ENCODE measurements around the gene VTI1A. TPM values are rescaled to one million over a fixed set of nuclear protein-coding genes. Genes with fewer than 3 reads are reported as not detected.

The VTI1A gene
- total and polyA plus RNA-seq, 12 donors: 5.2 to 64.1 (median 22.0) TPM

- Histone ChIP-seq H3K4me3 (no peak overlapping the region), H3K36me3 (replicated peaks in 1 of 2) (no peaks in the 10 kb centered on the region), H3K9me3 (replicated peaks in 1 of 3) (peaks cover 0 to 8% (median 0%) of the 10 kb centered on the region in 3 donors), H3K4me1 (replicated peaks in 1 of 2) (no peaks in the 10 kb centered on the region), H3K27ac (no peak overlapping the region), H3K27me3 (no peaks in the 10 kb centered on the region)
- WGBS, 4 donors: 91 to 96% (median 92%) methylated on average over 7 of the region's 7 CpGs
- TF ChIP-seq, protein P1, sequence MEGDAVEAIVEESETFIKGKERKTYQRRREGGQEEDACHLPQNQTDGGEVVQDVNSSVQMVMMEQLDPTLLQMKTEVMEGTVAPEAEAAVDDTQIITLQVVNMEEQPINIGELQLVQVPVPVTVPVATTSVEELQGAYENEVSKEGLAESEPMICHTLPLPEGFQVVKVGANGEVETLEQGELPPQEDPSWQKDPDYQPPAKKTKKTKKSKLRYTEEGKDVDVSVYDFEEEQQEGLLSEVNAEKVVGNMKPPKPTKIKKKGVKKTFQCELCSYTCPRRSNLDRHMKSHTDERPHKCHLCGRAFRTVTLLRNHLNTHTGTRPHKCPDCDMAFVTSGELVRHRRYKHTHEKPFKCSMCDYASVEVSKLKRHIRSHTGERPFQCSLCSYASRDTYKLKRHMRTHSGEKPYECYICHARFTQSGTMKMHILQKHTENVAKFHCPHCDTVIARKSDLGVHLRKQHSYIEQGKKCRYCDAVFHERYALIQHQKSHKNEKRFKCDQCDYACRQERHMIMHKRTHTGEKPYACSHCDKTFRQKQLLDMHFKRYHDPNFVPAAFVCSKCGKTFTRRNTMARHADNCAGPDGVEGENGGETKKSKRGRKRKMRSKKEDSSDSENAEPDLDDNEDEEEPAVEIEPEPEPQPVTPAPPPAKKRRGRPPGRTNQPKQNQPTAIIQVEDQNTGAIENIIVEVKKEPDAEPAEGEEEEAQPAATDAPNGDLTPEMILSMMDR (IDR thresholded peaks at IDR 0.05): no peak
- no peak for TF ChIP-seq POLR2A (IDR thresholded peaks at IDR 0.05)
- DNase-seq: peak in 1 of 7 donors; percentile 56
- intact Hi-C loops (cut with DNase I): no loop called here
Observed at GRCh38 chr10:112613620-112614019, 166.6 kb downstream of the VTI1A start.

- intact Hi-C loops (cut with DNase I): no loop called here
- Histone ChIP-seq H3K9me3 (replicated peaks in 1 of 3) (peaks cover 0 to 8% (median 0%) of the 10 kb centered on the region in 3 donors), H3K27ac (no peak overlapping the region), H3K4me3 (no peak overlapping the region), H3K36me3 (replicated peaks in 1 of 2) (no peaks in the 10 kb centered on the region), H3K27me3 (no peaks in the 10 kb centered on the region), H3K4me1 (replicated peaks in 1 of 2) (no peaks in the 10 kb centered on the region)
- TF ChIP-seq, protein P1 (IDR thresholded peaks at IDR 0.05): no peak
- no peak for TF ChIP-seq POLR2A (IDR thresholded peaks at IDR 0.05)
- 92 to 95% (median 94%) methylated on average over 6 of the region's 6 CpGs for WGBS, 4 donors
- no peak for DNase-seq
Observed at GRCh38 chr10:112614072-112614471, 167.1 kb downstream of the VTI1A start.

DNA sequence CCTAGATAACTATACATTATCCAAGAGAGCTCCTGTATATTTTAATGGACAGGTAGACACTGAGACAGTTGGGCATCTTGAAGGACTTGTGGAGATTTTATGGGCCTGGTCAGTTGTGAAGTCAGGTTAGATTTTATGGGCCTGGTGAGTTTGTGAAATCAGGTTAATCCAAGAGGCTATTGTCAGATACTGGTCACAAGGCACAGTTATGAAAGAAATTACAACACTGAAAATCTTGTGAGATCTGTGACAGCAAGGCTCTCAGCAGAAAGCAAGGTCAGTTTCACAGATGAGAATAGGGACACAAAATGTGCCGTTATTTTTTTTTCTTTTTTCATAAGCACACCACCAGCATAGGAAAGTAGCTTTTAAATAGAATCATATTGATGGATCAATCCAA, 167.6 kb downstream of the VTI1A start:
- no peaks in the 10 kb centered on the region for H3K36me3 ChIP-seq (replicated peaks in 1 of 2)
- WGBS, 4 donors: 45 to 63% (median 55%) methylated on average over 1 of the region's 1 CpG
- no peak overlapping the region for H3K27ac ChIP-seq
- no peak for TF ChIP-seq POLR2A (IDR thresholded peaks at IDR 0.05)
- TF ChIP-seq, protein P1 (IDR thresholded peaks at IDR 0.05): no peak
- H3K4me3 ChIP-seq: no peak overlapping the region
- intact Hi-C loops (cut with DNase I): no loop called here
- H3K4me1 ChIP-seq (replicated peaks in 1 of 2): no peaks in the 10 kb centered on the region
- DNase-seq: peak in 1 of 7 donors; percentile 8
- H3K9me3 ChIP-seq (replicated peaks in 1 of 3): peaks cover 0 to 8% (median 0%) of the 10 kb centered on the region in 3 donors
- H3K27me3 ChIP-seq: no peaks in the 10 kb centered on the region

DNA sequence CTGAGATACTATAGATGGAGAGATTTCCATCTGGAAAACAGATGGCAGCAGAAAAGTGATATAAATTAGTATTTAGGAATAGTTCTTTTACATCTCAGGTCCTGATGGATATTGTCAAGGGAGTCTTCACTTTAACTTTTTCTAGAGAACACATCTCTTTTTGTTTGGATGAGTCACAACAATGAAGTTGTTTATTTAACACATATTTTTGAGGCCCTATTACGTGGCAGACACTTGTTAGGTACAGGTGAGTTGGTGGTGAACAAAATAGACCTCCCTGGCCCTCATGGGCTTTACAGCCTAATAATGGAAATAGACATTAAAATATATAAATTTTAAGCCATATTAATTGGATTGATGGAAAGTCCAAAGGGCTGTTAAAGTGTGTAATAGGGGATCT, 168.3 kb downstream of the VTI1A start:
- intact Hi-C loops (cut with DNase I): no loop called here
- 95 to 100% (median 98%) methylated on average over 1 of the region's 1 CpG for whole genome bisulfite sequencing, 4 donors
- H3K4me1 ChIP-seq (replicated peaks in 1 of 2): no peaks in the 10 kb centered on the region
- no peaks in the 10 kb centered on the region for H3K27me3 ChIP-seq
- H3K36me3 ChIP-seq (replicated peaks in 1 of 2): no peaks in the 10 kb centered on the region
- peaks cover 0 to 8% (median 0%) of the 10 kb centered on the region in 3 donors for H3K9me3 ChIP-seq (replicated peaks in 1 of 3)
- H3K4me3 ChIP-seq: no peak overlapping the region
- H3K27ac ChIP-seq: no peak overlapping the region
- no peak for TF ChIP-seq POLR2A (IDR thresholded peaks at IDR 0.05)
- TF ChIP-seq, protein P1 (IDR thresholded peaks at IDR 0.05): no peak
- DNase-seq: no peak

Measured in adrenal gland (tissue), 12 donors.